Measurements from ENCODE around the gene CTCFL.

- TF ChIP-seq CTCF (IDR thresholded peaks at IDR 0.05; ENCODE audit: low read depth, low read length, missing input control) (no peak), FOXA1 (IDR thresholded peaks at IDR 0.05) (no peak), MAX (IDR thresholded peaks at IDR 0.05) (peak; percentile 58), JUND (IDR thresholded peaks at IDR 0.05) (no peak), REST (IDR thresholded peaks at IDR 0.05) (no peak)
Observed at GRCh38 chr20:57529160-57529585, 4.2 kb upstream of the CTCFL start.

All from liver (tissue), 3 donors.